ENCODE data around the gene PIP5K1A.

Gene PIP5K1A

GRCh38 chr1:151196292-151196800, 2.0 kb upstream of the PIP5K1A start (continued):
- TF ChIP-seq ZNF692 (tag by site-specific recombination; IDR thresholded peaks at IDR 0.05) = peak; percentile 6; the same call in 1 of the 2 replicates
- TF ChIP-seq ZNF629 (tag by site-specific recombination; IDR thresholded peaks at IDR 0.05) = peak; percentile 41; the same call in 1 of the 2 replicates
- TF ChIP-seq ZNF639 (tag by site-specific recombination; IDR thresholded peaks at IDR 0.05) = no peak
- no peak for TF ChIP-seq ZNF146 (tag by site-specific recombination; IDR thresholded peaks at IDR 0.05)
- TF ChIP-seq ZNF747 (tag by site-specific recombination; IDR thresholded peaks at IDR 0.05) = no peak
- TF ChIP-seq ZNF837 (tag by site-specific recombination; IDR thresholded peaks at IDR 0.05) = no peak
- TF ChIP-seq ZNF610 (tag by site-specific recombination; IDR thresholded peaks at IDR 0.05; ENCODE audit: borderline replicate concordance) = no peak
- no peak for TF ChIP-seq AEBP2 (tag by site-specific recombination; IDR thresholded peaks at IDR 0.05; ENCODE audit: borderline replicate concordance)
- no peak; the same call in 1 of the 2 replicates for TF ChIP-seq REST (tag by site-specific recombination; IDR thresholded peaks at IDR 0.05)
- no peak for TF ChIP-seq YY1 (tag by site-specific recombination; IDR thresholded peaks at IDR 0.05)
- no peak for TF ChIP-seq ZNF174 (tag by site-specific recombination; IDR thresholded peaks at IDR 0.05)
- TF ChIP-seq BCL6B (tag by site-specific recombination; IDR thresholded peaks at IDR 0.05) = no peak
- TF ChIP-seq ZBTB26 (tag by site-specific recombination; optimal IDR thresholded peaks at IDR 0.05) = no peak
- TF ChIP-seq PRDM4 (tag by site-specific recombination; IDR thresholded peaks at IDR 0.05) = 0 out of 2 replicates have a peak, but pooled peaks have one; percentile 8
- TF ChIP-seq MEIS1 (CRISPR knock-in tag; IDR thresholded peaks at IDR 0.05; ENCODE audit: borderline replicate concordance) = no peak
- TF ChIP-seq ZNF621 (tag by site-specific recombination; IDR thresholded peaks at IDR 0.05) = no peak
- TF ChIP-seq KLF7 (tag by site-specific recombination; IDR thresholded peaks at IDR 0.05; ENCODE audit: borderline replicate concordance) = no peak
- no peak for TF ChIP-seq ZNF311 (tag by site-specific recombination; IDR thresholded peaks at IDR 0.05; ENCODE audit: borderline replicate concordance)
- TF ChIP-seq ZNF514 (tag by site-specific recombination; IDR thresholded peaks at IDR 0.05) = no peak
- TF ChIP-seq ZSCAN30 (tag by site-specific recombination; IDR thresholded peaks at IDR 0.05) = 0 out of 2 replicates have a peak, but pooled peaks have one; percentile 42
- TF ChIP-seq ZNF624 (tag by site-specific recombination; IDR thresholded peaks at IDR 0.05) = no peak
- no peak for TF ChIP-seq ZBTB1 (tag by site-specific recombination; IDR thresholded peaks at IDR 0.05)
- TF ChIP-seq ZNF398 (tag by site-specific recombination; IDR thresholded peaks at IDR 0.05) = no peak
- no peak for TF ChIP-seq ZBTB7A (tag by site-specific recombination; IDR thresholded peaks at IDR 0.05; ENCODE audit: low read depth)
- no peak for TF ChIP-seq ZNF214 (tag by site-specific recombination; IDR thresholded peaks at IDR 0.05; ENCODE audit: borderline replicate concordance)
